Liver (tissue), 3 donors: ENCODE data around the gene TRIO.

Source experiments
- ATF3 ChIP-seq: IDR thresholded peaks from 2 replicates; pipeline ENCODE4 v1.6.1; 2016; ENCODE audit warnings: antibody characterized with exemption
- CTCF ChIP-seq: fragments of 150-350 bp; IDR thresholded peaks from 2 replicates; pipeline ENCODE4 v1.5.1; 2017; ENCODE audit warnings: improper control_type of control experiment, low read depth, low read length; ENCODE audit not compliant: missing input control
- GABPA ChIP-seq, 2 donors: IDR thresholded peaks in 1 of 2; conservative IDR thresholded peaks in 1 of 2; 2 replicates each; pipeline ENCODE4 v1.6.1; 2016; ENCODE audit warnings: antibody characterized with exemption in 2 of 2, mild to moderate bottlenecking in 1 of 2, moderate library complexity in 1 of 2
- HNF4A ChIP-seq, 2 donors: conservative IDR thresholded peaks; 2 replicates each; pipeline ENCODE4 v1.6.1; 2016; ENCODE audit warnings: antibody characterized with exemption in 2 of 2, mild to moderate bottlenecking in 2 of 2
- HNF4G ChIP-seq: IDR thresholded peaks from 2 replicates; pipeline ENCODE4 v1.6.1; 2016; ENCODE audit warnings: antibody characterized with exemption
- MAX ChIP-seq: IDR thresholded peaks from 2 replicates; pipeline ENCODE4 v1.6.1; 2016; ENCODE audit warnings: antibody characterized with exemption
- RAD21 ChIP-seq, 2 donors: IDR thresholded peaks; 2 replicates each; pipeline ENCODE4 v1.6.1; 2016; ENCODE audit warnings: antibody characterized with exemption in 2 of 2, mild to moderate bottlenecking in 2 of 2
- REST ChIP-seq: IDR thresholded peaks from 2 replicates; pipeline ENCODE4 v1.6.1; 2016; ENCODE audit warnings: antibody characterized with exemption, mild to moderate bottlenecking
- TAF1 ChIP-seq: conservative IDR thresholded peaks from 2 replicates; pipeline ENCODE4 v1.6.1; 2016; ENCODE audit warnings: antibody characterized with exemption, mild to moderate bottlenecking
- donor health status: healthy.
- donor health status: healthy.

GRCh38 chr5:14528926-14529325 lies 385.8 kb downstream of the TRIO start:
- TF ChIP-seq CTCF (no peak), HNF4A (conservative IDR thresholded peaks at IDR 0.05) (no peak), MAX (no peak), GABPA (IDR thresholded peaks at IDR 0.05 in 1 of 2, conservative IDR thresholded peaks at IDR 0.05 in 1 of 2) (no peak), HNF4G (no peak), TAF1 (no peak), REST (no peak), ATF3 (no peak), RAD21 (IDR thresholded peaks at IDR 0.05) (no peak)
